Measurements from ENCODE around the gene CARD14. TPM values are rescaled to one million over a fixed set of nuclear protein-coding genes. Genes with fewer than 3 reads are reported as not detected.

Gene CARD14
- total RNA-seq, 1 donor from 2014 or later: 1.1 TPM

DNA sequence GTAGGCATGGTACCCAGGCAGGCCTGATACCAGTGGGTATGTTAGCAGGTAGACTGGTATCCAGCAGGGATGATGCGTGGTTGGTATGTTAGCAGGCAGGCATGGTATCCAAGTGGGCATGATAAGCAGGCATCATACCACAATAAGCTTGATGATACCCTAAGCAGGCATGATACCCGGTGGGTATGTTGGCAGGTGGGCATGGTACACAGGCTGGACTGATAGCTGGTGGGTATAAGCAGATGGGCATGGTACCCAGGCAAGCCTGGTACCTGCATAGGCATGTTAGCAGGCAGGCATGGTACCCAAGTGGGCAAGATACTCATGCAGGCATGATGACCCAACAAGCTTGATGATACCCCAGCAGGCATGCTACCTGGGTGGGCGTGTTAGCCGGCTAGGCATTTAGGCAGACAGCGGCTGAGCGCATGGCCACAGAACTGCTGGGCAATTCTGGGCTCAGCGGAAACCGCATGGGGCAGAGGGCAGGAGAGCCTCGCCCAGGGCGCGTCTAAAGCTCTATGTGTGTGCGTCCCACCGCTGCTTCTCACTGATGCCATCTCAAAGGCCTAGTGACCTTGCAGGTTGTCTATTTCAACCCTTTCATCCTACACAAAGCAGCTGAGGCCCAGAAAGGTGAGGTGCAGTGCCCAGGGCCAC, 48.0 kb downstream of the CARD14 start:
- Histone ChIP-seq H3K9me3 (no peaks in the 10 kb centered on the region), H3K27ac (no peak overlapping the region), H3K4me3 (no peak overlapping the region), H3K4me1 (peaks cover 3 to 9% of the 10 kb centered on the region in 2 donors), H3K27me3 (no peaks in the 10 kb centered on the region), H3K36me3 (peaks cover 7 to 36% of the 10 kb centered on the region in 2 donors)
- intact Hi-C loops (cut with DNase I): no loop called here
- no peak for TF ChIP-seq CTCF (IDR thresholded peaks at IDR 0.05)
- DNase-seq (ENCODE audit: low spot score in 2 of 2): no peak

- intact Hi-C loops (cut with DNase I): no loop called here
- H3K4me1 ChIP-seq: peaks cover 3 to 9% of the 10 kb centered on the region in 2 donors
- H3K27ac ChIP-seq: no peak overlapping the region
- no peaks in the 10 kb centered on the region for H3K9me3 ChIP-seq
- no peak overlapping the region for H3K4me3 ChIP-seq
- TF ChIP-seq CTCF (IDR thresholded peaks at IDR 0.05): no peak
- H3K27me3 ChIP-seq: no peaks in the 10 kb centered on the region
- DNase-seq (ENCODE audit: low spot score in 2 of 2): no peak
- peaks cover 7 to 32% of the 10 kb centered on the region in 2 donors for H3K36me3 ChIP-seq
These were observed 48.6 kb downstream of the CARD14 start for GRCh38 chr17:80218391-80218790.

- DNase-seq (ENCODE audit: low spot score in 2 of 2): peak; percentile 66 to 86
- peak overlapping the region; percentile 82 to 85 for H3K27ac ChIP-seq
- no peaks in the 10 kb centered on the region for H3K27me3 ChIP-seq
- H3K9me3 ChIP-seq: no peaks in the 10 kb centered on the region
- H3K4me3 ChIP-seq: peak overlapping the region; percentile 96 to 97
- TF ChIP-seq CTCF (IDR thresholded peaks at IDR 0.05): no peak
- H3K36me3 ChIP-seq: peaks cover 7 to 24% of the 10 kb centered on the region in 2 donors
- H3K4me1 ChIP-seq: peaks cover 3 to 9% of the 10 kb centered on the region in 2 donors
- intact Hi-C loops (cut with DNase I): no loop called here
These were observed 49.4 kb downstream of the CARD14 start for GRCh38 chr17:80219013-80219762.

GRCh38 chr17:80219763-80220053, 49.9 kb downstream of the CARD14 start:
- Histone ChIP-seq H3K9me3 (no peaks in the 10 kb centered on the region), H3K27me3 (no peaks in the 10 kb centered on the region), H3K4me3 (peak overlapping the region; percentile 96 to 97), H3K4me1 (peaks cover 3 to 9% of the 10 kb centered on the region in 2 donors), H3K27ac (peak overlapping the region; percentile 82 to 85), H3K36me3 (peaks cover 7 to 19% of the 10 kb centered on the region in 2 donors)
- TF ChIP-seq CTCF (IDR thresholded peaks at IDR 0.05): no peak
- no peak for DNase-seq (ENCODE audit: low spot score in 2 of 2)
- intact Hi-C loops (cut with DNase I): loop anchor here (2.0 to 5.0 kb wide), 2 partner anchors 41 to 72 kb away; partner anchors contain the start of genes EIF4A3 and RNF213

GRCh38 chr17:80220054-80220735, 50.4 kb downstream of the CARD14 start, which contains the start of the genes SGSH and SLC26A11:
TSS of gene SGSH (minus strand) at chr17:80220333. CDS start at chr17:80220313, 20 bp downstream.
TSS of gene SLC26A11 (plus strand) at chr17:80220427. CDS start at chr17:80221561, 1,134 bp downstream.
- H3K27me3 ChIP-seq: no peaks in the 10 kb centered on the region
- peaks cover 3 to 9% of the 10 kb centered on the region in 2 donors for H3K4me1 ChIP-seq
- peak; percentile 37 to 88 for DNase-seq (ENCODE audit: low spot score in 2 of 2)
- no peaks in the 10 kb centered on the region for H3K9me3 ChIP-seq
- H3K27ac ChIP-seq: peak within 1 kb of the TSS; percentile 82 to 85
- no peak for TF ChIP-seq CTCF (IDR thresholded peaks at IDR 0.05)
- peaks cover 7 to 15% of the 10 kb centered on the region in 2 donors for H3K36me3 ChIP-seq
- intact Hi-C loops (cut with DNase I): loop anchor here (2.0 to 5.0 kb wide), 2 partner anchors 41 to 73 kb away; partner anchors contain the start of genes EIF4A3 and RNF213
- peak within 1 kb of the TSS; percentile 96 to 97 for H3K4me3 ChIP-seq

Data from ascending aorta (tissue), 2 donors.